NCI-H82 (cell line): ENCODE results near the gene RREB1.
A peak's percentile ranks its signal among the peaks of the same experiment; 100 is the strongest.

Experiments used
- DNase-seq: peaks from one replicate; lab custom pipeline; 2025; lab: John Stamatoyannopoulos, UW

The RREB1 gene

GRCh38 chr6:7163661-7164071 lies 55.9 kb downstream of the RREB1 start:
- DNase-seq = no peak

- DNase-seq = no peak
Measured at GRCh38 chr6:7164536-7165001, 56.8 kb downstream of the RREB1 start.

GRCh38 chr6:7165002-7165889 lies 57.5 kb downstream of the RREB1 start:
- no peak for DNase-seq

- peak; percentile 15 for DNase-seq
Measured at GRCh38 chr6:7165890-7166267, 58.1 kb downstream of the RREB1 start.

GRCh38 chr6:7166410-7167293 lies 58.9 kb downstream of the RREB1 start:
- no peak for DNase-seq

GRCh38 chr6:7169296-7169721 lies 61.5 kb downstream of the RREB1 start:
- no peak for DNase-seq

- no peak for DNase-seq
Measured at GRCh38 chr6:7170117-7170732, 62.5 kb downstream of the RREB1 start.

GRCh38 chr6:7171119-7171518 lies 63.4 kb downstream of the RREB1 start:
- DNase-seq = no peak

GRCh38 chr6:7171733-7172132 lies 64.0 kb downstream of the RREB1 start:
- DNase-seq = no peak

GRCh38 chr6:7172649-7173048 lies 64.9 kb downstream of the RREB1 start:
- no peak for DNase-seq

- DNase-seq = peak; percentile 12
Measured at GRCh38 chr6:7173843-7174503, 66.2 kb downstream of the RREB1 start.

GRCh38 chr6:7175462-7175861 lies 67.7 kb downstream of the RREB1 start:
- no peak for DNase-seq

- no peak for DNase-seq
Measured at GRCh38 chr6:7176208-7176607, 68.4 kb downstream of the RREB1 start.

GRCh38 chr6:7178280-7178679 lies 70.5 kb downstream of the RREB1 start:
- no peak for DNase-seq

GRCh38 chr6:7180751-7181150 lies 73.0 kb downstream of the RREB1 start:
- DNase-seq = no peak

- peak; percentile 93 for DNase-seq
Measured at GRCh38 chr6:7183707-7184106, 75.9 kb downstream of the RREB1 start.

- no peak for DNase-seq
Measured at GRCh38 chr6:7184502-7184901, 76.7 kb downstream of the RREB1 start.

GRCh38 chr6:7185561-7185960 lies 77.8 kb downstream of the RREB1 start:
- DNase-seq = peak; percentile 18

GRCh38 chr6:7188492-7188891 lies 80.7 kb downstream of the RREB1 start:
- DNase-seq = no peak

GRCh38 chr6:7189101-7189758 lies 81.5 kb downstream of the RREB1 start:
- DNase-seq = no peak

- no peak for DNase-seq
Measured at GRCh38 chr6:7190791-7191190, 83.0 kb downstream of the RREB1 start.
